RKO (cell line): Measurements from ENCODE around the gene DNMT3B.
"Not testable (repeated sequence)": the region's sequence is repeated elsewhere in the genome, so short reads cannot be mapped to it uniquely, and the experiment has no call there.

Experiments
- DNase-seq: peaks from one replicate; pipeline ENCODE4 v3.0.0-alpha.2; 2016; ENCODE audit warnings: low spot score

DNMT3B gene

GRCh38 chr20:32761831-32762753 lies at the start of gene DNMT3B:
Gene DNMT3B, plus strand, starts transcription at chr20:32762385. Its CDS starts 17,939 bp downstream, at chr20:32780324.
- peak; percentile 82 for DNase-seq

GRCh38 chr20:32718749-32719348 lies 43.3 kb upstream of the DNMT3B start:
- DNase-seq: no peak

- no peak for DNase-seq
Observed at GRCh38 chr20:32727683-32728082, 34.5 kb upstream of the DNMT3B start.

GRCh38 chr20:32728435-32728834 lies 33.8 kb upstream of the DNMT3B start:
- DNase-seq: not testable (repeated sequence)

- not testable (repeated sequence) for DNase-seq
Observed at GRCh38 chr20:32729334-32729733, 32.9 kb upstream of the DNMT3B start.

- no peak for DNase-seq
Observed at GRCh38 chr20:32731882-32732266, 30.3 kb upstream of the DNMT3B start.

DNA sequence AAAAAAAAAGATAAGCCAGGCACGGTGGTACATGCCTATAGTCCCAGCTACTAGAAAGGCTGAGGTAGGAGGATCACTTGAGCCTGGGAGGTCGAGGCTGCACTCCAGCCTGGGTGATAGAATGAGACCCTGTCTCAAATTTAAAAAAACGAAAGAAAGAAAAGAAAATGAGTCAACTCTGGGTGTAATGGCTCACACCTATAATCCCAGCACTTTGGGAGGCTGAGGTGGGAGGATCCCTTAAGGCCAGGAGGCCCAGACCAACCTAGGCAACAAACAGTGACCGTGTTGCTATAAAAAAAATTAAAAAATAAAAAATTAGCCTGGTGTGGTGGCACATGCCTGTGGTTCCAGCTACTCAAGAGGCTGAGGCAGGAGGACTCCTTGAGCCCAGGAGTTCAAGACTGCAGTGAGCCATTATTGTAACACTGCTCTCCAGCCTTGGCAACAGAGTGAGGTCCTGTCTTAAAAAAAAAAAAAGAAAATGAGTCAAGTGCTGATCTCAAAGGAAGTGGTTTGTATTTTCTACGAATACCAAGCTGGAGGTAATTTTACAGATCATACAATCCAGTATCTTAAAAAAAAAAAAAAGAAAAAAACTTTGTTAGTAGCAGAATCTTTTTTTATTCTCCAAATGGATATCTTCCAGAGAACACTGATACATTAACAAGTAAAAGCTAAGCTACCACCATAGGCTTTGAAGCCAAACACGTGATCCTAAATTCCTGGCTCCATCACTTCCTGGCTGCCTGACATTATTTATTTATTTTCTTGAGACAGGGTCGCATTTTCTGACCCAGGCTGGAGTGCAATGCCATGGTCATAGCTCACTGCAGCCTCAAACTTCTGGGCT lies 24.6 kb upstream of the DNMT3B start:
- DNase-seq: peak; percentile 61

GRCh38 chr20:32741151-32741550 lies 21.0 kb upstream of the DNMT3B start:
- no peak for DNase-seq

- no peak for DNase-seq
Observed at GRCh38 chr20:32742322-32743236, 19.6 kb upstream of the DNMT3B start.

GRCh38 chr20:32743237-32744112 lies 18.7 kb upstream of the DNMT3B start, which contains the start of gene COMMD7:
Gene COMMD7, minus strand, starts transcription at chr20:32743467. Its CDS starts 76 bp downstream, at chr20:32743391.
- DNase-seq: peak; percentile 71

DNA sequence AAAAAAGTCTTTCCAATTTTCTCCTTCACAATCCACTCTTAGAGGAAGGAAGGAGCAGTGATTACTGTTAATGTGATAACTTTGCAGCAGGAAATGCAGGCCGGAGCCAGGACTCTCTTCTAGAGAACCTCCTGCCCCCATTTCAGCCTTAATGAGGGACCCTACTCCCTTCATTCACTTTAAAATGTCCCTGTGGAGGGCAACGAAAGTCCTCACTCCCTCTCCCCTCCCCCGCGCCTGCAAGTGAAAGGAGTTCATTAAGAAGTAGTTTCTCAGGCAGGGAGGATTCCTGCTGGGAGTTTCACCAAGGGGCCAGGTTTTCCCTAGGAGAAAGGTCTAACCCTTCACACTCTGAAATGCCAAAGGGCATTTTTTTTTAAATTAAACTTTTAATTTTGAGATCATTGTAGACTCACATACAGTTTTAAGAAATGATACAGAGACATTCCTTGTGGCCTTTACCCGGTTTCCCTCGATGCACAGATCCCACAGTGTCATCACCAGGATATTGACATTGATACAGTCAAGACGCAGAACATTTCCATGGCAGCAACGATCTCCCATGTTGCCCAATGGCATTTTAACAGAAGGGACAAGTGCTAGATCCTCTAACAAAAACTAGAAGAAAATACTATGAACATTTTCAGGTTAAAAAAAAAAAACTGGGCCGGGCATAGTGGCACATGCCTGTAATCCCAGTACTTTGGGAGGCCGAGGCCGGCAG lies 12.1 kb upstream of the DNMT3B start:
- no peak for DNase-seq

DNA sequence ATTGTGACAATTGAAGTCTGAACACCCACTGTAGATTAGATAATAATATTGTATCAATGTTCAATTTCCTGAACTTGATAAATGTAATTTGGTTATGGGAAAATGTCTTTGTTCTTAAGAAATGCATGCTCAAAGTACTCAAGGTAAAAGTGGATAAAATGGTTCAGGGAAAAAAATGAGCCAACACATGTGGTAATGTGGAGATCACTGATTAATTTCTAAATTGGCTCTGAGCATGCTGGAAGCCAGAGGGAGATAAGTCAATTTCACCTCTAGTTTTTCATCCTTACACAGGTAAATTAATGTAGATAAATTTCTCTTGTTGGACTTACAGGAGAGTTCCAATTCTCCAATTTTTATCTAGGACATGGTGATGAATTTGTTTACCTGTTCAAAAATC lies 10.9 kb upstream of the DNMT3B start:
- DNase-seq: no peak

GRCh38 chr20:32751702-32752457 lies 10.3 kb upstream of the DNMT3B start:
- no peak for DNase-seq

- DNase-seq: peak; percentile 86
Observed at GRCh38 chr20:32752458-32753250, 9.5 kb upstream of the DNMT3B start.

DNA sequence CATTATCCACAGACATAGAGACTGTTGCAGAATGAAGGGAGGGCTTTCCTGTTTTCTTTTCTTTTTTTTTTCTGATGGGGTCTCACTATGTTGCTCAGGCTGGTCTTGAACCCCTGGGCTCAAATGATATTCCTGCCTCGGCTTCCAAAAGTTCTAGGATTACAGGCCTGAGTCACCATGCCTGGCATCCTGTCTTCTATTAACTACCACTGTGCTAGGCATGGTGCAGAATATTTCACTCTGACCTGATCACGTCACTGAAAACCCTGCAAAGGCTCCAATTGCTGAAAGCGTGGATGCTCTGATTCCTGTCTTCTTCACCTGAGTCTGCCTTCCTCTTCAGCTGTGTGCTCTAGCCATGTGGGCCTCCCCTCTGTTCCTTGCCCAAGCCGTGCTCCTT lies 8.5 kb upstream of the DNMT3B start:
- peak; percentile 46 for DNase-seq

DNA sequence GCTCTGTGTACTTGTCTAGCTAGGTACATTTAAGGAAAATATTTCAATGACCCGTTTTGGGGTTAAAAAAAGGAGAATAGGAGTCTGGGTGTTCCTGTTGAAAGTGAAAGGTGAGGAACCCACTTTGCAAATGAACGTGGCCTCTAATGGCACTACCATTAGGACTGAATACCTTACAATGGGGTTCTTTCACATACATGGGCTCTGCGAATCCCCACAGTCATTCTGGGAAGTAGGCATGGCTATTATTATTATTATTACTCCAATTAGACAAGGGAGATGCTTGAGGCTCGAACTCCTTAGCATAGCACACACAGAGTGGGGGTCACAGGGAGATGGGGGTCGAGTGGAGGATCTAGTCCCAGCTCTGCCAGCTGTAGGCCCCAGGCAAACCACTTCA lies 6.0 kb upstream of the DNMT3B start:
- DNase-seq: no peak

DNA sequence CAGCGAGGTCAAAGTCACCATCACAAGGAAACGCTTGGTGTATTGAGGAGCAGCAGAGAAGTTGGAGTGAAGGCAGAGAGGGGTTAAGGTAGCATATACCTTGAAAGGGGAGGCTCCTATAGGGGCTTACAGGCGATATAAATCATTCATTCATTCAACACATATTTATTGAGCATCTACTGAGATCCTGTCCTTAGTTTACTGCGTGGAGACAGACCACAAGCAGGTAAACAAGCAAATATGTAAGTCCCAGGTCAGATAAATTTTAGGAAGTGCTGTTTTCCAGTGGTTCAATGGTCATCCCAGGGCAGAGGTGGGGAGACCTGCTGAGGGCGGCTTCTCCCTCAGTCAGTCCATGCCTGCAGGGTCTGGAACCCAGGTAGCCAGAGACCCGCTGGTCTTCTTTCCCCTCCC lies 761 bp upstream of the DNMT3B start:
- no peak for DNase-seq

DNA sequence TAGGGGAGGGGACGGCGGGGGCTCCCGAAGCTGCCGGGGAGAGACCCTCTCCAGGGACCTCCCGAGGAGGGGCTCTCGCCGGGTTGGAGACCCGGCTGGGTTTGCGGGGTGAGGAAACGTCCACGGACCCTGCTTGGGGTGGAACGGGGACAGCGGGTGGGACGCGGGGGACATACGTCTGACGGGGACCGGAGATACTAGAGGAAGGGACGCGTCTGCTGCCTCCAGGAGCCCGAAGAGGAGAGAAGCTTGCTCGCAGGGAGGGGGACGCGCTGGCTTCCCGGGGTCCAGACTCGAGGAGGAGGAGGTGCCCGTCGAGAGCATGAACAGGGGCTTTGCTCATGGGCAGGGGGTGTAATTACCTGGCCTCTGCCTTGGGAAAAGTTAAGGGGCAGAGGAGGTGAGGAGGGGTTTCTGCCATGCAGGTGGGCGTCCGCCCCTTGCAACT lies 593 bp downstream of the DNMT3B start:
- DNase-seq: no peak
